Thymus (tissue), 11 donors: Measurements from ENCODE around the gene HABP2. TPM values are rescaled to one million over a fixed set of nuclear protein-coding genes. Genes with fewer than 3 reads are reported as not detected.

Experiments used
- DNase-seq, 9 donors: peaks; one replicate each; pipeline ENCODE4 v3.0.0-alpha.2; 2013; ENCODE audit warnings: low spot score in 9 of 9, low read depth in 6 of 9, missing footprints in 1 of 9
- H3K27ac ChIP-seq, 2 donors: one replicate each; pipeline ENCODE4 v1.5.1; 2013; ENCODE audit warnings: control low read depth in 1 of 2, low read depth in 1 of 2, low read length in 1 of 2, mild to moderate bottlenecking in 1 of 2, moderate library complexity in 1 of 2
- H3K27me3 ChIP-seq, 2 donors: one replicate each; pipeline ENCODE4 v1.5.1; 2013; ENCODE audit warnings: low read length in 1 of 2; ENCODE audit not compliant: control insufficient read depth in 2 of 2, insufficient read depth in 1 of 2
- H3K36me3 ChIP-seq, 2 donors: one replicate each; pipeline ENCODE4 v1.5.1; 2013; ENCODE audit warnings: low read length in 1 of 2, mild to moderate bottlenecking in 1 of 2, moderate library complexity in 1 of 2; ENCODE audit not compliant: control insufficient read depth in 2 of 2, insufficient read depth in 2 of 2
- H3K4me1 ChIP-seq, 2 donors: one replicate each; pipeline ENCODE4 v1.5.1; 2013; ENCODE audit warnings: low read length in 2 of 2; ENCODE audit not compliant: control insufficient read depth in 2 of 2, insufficient read depth in 2 of 2
- H3K4me3 ChIP-seq, 2 donors: one replicate each; pipeline ENCODE4 v1.5.1; 2013; ENCODE audit warnings: low read length in 2 of 2, control low read depth in 1 of 2, mild to moderate bottlenecking in 1 of 2
- H3K9me3 ChIP-seq, 2 donors: one replicate each; pipeline ENCODE4 v1.5.1; 2013; ENCODE audit warnings: low read length in 1 of 2, mild to moderate bottlenecking in 1 of 2; ENCODE audit not compliant: control insufficient read depth in 2 of 2, insufficient read depth in 1 of 2
- WGBS: extraction: QIAGEN DNeasy Blood & Tissue Kit; methylation state at CpG from one replicate; pipeline ENCODE4 v1.1.7; 2013; 5-methylcytosine and 5-hydroxymethylcytosine counted together
- polyA plus RNA-seq: library from polyadenylated mRNA; stranded (reverse); fragments of 200-250 nt; gene quantifications from one replicate; pipeline ENCODE4 v1.2.3, GENCODE V29; 2013
- total RNA-seq: library from RNA; stranded (reverse); fragments of 120-200 nt; gene quantifications from one replicate; pipeline ENCODE4 v1.2.4, GENCODE V29; 2013
- donor health status: healthy.

Gene HABP2
- total and polyA plus RNA-seq, 2 donors = 0.19 to 0.96 TPM

GRCh38 chr10:113517901-113518260, 35.0 kb upstream of the HABP2 start:
- Histone ChIP-seq H3K4me1 (no peaks in the 10 kb centered on the region), H3K36me3 (no peaks in the 10 kb centered on the region), H3K27me3 (no peaks in the 10 kb centered on the region), H3K27ac (no peak overlapping the region), H3K4me3 (no peak overlapping the region), H3K9me3 (peaks cover 0 to 2% of the 10 kb centered on the region in 2 donors)
- no peak for DNase-seq
- WGBS = 80% methylated on average over 5 of the region's 5 CpGs

GRCh38 chr10:113518415-113518814, 34.4 kb upstream of the HABP2 start:
- Histone ChIP-seq H3K9me3 (peaks cover 0 to 2% of the 10 kb centered on the region in 2 donors), H3K4me3 (no peak overlapping the region), H3K4me1 (no peaks in the 10 kb centered on the region), H3K36me3 (no peaks in the 10 kb centered on the region), H3K27ac (no peak overlapping the region), H3K27me3 (no peaks in the 10 kb centered on the region)
- DNase-seq = no peak
- 96% methylated on average over 3 of the region's 3 CpGs for WGBS

DNA sequence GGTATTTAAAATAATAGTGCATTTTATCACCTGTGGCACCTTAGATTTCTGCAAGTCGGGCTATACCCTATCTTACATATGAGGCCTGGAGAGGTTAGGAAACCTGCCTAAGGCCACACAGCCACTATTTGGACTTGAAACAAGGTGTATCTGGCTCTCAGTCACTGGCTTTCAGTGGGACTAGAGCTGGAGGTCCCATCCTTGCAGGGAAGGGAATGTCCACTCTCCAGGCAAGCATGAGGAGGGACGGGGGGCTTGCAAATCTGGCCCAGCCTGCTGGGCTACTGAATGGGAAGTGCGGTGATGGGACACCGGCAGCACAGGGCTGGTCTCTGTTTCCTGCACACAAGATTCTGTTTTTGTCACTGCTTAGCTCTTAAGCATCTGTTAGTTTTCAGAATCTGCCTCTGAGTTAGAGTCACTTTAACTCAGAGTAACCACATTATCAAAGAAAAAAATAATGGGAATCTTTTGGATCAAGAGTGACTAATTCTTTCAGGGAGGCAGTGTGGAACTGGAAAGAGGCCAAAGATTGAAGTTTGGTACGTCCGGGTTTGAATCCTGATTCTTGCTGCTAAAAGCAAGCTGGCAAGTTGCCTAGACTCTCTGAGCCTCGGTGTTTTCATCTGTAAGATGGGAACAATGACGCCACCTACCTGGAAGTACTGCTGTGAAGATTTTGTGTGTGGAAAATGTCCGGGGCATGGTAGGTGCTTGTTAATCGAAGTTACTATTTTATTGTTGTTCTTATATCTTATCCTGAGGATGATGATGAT, 33.8 kb upstream of the HABP2 start:
- H3K4me3 ChIP-seq = no peak overlapping the region
- no peaks in the 10 kb centered on the region for H3K27me3 ChIP-seq
- no peaks in the 10 kb centered on the region for H3K4me1 ChIP-seq
- no peak for DNase-seq
- peaks cover 0 to 2% of the 10 kb centered on the region in 2 donors for H3K9me3 ChIP-seq
- no peak overlapping the region for H3K27ac ChIP-seq
- WGBS = 91% methylated on average over 10 of the region's 10 CpGs
- H3K36me3 ChIP-seq = no peaks in the 10 kb centered on the region

DNA sequence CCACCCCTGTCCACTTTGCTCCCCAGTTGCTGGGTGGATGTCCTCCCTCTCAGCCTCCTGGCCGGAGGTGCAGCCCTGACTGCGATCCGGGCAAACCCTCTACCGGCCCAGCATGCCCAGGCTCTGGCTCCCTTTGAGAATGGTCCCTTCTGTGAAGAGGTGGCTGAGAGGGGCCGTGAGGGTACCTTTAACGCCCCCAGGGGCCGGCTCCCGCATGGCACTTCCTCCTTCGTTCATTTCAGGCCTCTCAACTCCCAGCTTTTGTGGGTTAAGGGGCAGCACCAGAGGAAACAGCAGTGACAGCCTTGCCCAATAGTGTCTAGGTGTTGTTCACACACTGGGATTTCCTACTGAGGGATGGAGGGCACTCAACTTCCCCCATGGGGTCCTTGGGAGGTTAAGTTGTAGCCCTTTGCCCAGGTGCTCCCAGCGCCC, 33.2 kb upstream of the HABP2 start:
- H3K4me1 ChIP-seq = no peaks in the 10 kb centered on the region
- H3K27ac ChIP-seq = no peak overlapping the region
- no peak overlapping the region for H3K4me3 ChIP-seq
- no peak for DNase-seq
- no peaks in the 10 kb centered on the region for H3K36me3 ChIP-seq
- WGBS = 60% methylated on average over 10 of the region's 10 CpGs
- H3K9me3 ChIP-seq = peaks cover 0 to 2% of the 10 kb centered on the region in 2 donors
- no peaks in the 10 kb centered on the region for H3K27me3 ChIP-seq

DNA sequence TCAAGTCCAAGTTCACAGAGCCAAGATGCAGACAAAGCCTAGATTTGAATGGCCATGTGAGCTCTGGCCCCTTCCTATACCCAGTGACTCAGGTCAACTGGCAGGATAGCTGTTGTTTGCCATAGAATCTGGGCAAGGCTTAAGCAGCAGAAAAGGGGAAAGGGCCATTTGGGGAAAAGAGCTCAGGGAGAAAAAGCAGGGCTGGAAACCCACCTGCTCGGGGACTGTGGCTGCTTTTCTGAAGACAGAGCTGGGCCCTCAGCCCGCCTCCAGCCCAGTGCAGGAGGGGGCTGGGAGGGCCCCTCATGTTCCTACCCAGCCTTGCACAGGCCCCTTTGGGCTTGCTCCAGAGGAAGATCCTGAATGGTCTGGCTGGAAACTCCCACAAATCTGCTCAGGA, 32.6 kb upstream of the HABP2 start:
- Histone ChIP-seq H3K27ac (peak overlapping the region in 1 of 2 donors; percentile 18), H3K4me3 (no peak overlapping the region), H3K27me3 (no peaks in the 10 kb centered on the region), H3K36me3 (no peaks in the 10 kb centered on the region), H3K4me1 (no peaks in the 10 kb centered on the region), H3K9me3 (peaks cover 0 to 2% of the 10 kb centered on the region in 2 donors)
- 97% methylated on average over 2 of the region's 2 CpGs for WGBS
- no peak for DNase-seq

DNA sequence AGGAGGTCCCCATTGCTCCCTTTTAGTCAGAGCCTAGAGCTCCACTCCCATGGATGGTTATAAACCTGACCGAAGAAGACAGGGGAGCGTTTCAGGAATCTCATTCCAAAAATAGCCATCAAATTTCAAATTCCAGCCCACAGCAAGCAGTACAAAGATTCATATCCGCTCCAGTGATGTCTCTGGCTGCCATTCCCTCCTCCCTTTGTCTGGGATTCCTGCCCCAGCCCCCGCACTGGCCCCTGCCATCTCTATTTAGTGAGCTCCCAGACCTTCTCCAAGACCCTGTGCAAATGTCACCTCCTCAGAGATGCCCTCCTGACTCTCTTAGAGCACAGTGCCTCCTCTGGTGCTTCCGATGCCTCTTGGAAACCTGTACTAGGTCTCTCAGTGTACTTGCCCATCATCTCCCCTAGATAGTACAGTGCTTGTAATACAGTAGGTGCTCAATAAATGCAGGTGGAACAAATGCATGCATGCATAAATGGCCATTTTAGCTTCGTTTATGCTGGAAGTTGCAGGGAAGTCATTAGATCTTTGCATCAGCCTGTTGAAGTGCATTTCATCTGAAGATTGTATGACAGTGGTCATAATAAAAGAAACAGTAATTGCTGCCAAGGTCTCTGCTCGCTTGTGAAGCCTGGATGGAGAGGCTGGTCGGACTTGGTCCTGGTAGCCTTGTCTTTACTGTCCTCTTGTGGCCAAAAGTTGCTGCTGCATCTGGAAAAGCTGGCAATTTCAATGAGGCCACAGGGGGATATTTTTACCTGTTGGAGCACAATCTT, 32.0 kb upstream of the HABP2 start:
- H3K4me3 ChIP-seq = no peak overlapping the region
- H3K36me3 ChIP-seq = no peaks in the 10 kb centered on the region
- DNase-seq = peak in 8 of 9 donors; percentile 18 to 61 (median 26)
- peaks cover 0 to 2% of the 10 kb centered on the region in 2 donors for H3K9me3 ChIP-seq
- 70% methylated on average over 8 of the region's 8 CpGs for WGBS
- H3K4me1 ChIP-seq = no peaks in the 10 kb centered on the region
- no peaks in the 10 kb centered on the region for H3K27me3 ChIP-seq
- H3K27ac ChIP-seq = peak overlapping the region in 1 of 2 donors; percentile 18

DNA sequence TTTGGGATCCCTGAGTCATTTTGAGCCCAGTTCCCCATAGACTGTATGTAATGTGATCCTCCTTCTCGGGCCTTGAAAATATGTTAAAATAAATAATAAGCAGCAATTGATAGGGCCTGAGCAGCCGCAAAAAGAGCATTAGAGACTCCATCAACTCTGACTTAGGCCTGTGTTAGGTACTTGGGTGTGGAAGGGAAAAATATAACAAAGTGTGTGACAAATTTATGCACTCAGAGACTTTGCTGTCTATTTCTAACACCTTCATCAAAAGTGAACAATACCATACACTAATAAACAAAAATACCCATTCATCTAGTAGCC, 31.4 kb upstream of the HABP2 start:
- 62% methylated on average over 2 of the region's 2 CpGs for WGBS
- no peak for DNase-seq
- no peaks in the 10 kb centered on the region for H3K4me1 ChIP-seq
- no peaks in the 10 kb centered on the region for H3K27me3 ChIP-seq
- no peak overlapping the region for H3K27ac ChIP-seq
- H3K36me3 ChIP-seq = no peaks in the 10 kb centered on the region
- H3K4me3 ChIP-seq = no peak overlapping the region
- peaks cover 0 to 2% of the 10 kb centered on the region in 2 donors for H3K9me3 ChIP-seq

DNA sequence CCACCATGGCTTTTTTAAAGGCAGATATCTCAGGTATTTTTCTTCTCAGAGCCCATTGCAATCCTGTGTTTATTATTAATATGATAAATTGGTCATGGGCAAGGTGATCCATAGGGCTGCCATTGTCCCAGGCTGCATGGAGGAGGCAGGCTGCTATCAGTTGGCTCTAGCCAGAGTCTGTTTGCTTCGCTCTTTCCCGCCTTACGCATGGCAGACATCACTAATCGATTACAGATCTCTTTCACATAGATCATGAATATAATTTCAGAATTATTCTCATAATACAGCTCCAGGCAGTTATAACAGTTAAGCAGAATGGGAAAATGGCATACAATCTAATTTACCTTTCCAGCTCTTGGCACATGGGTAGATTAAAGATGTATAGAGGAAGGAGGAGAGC, 30.4 kb upstream of the HABP2 start:
- Histone ChIP-seq H3K4me1 (no peaks in the 10 kb centered on the region), H3K36me3 (no peaks in the 10 kb centered on the region), H3K27ac (no peak overlapping the region), H3K4me3 (no peak overlapping the region), H3K9me3 (peaks cover 0 to 2% of the 10 kb centered on the region in 2 donors), H3K27me3 (no peaks in the 10 kb centered on the region)
- DNase-seq = no peak
- WGBS = 97% methylated on average over 4 of the region's 4 CpGs

DNA sequence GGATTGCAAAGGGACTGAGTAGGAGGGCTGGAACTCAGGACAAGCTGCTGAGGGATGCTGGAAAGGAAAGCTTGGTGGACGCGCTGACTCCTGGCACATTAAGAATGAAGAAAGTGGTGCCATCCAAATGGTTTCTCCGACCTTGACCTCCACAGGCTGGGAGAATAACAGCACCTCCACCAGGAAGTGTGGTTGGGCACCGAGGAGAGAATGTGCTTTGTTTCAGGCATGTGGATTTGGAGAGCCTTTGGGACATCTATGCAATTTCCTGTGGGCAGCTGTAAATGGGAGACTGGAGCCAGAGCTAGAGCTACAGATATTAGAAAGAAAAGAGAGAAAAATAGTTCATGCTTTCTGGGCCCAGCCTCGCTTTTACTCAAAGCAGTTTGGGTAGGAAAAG, 29.8 kb upstream of the HABP2 start:
- no peak for DNase-seq
- no peaks in the 10 kb centered on the region for H3K4me1 ChIP-seq
- H3K4me3 ChIP-seq = no peak overlapping the region
- no peaks in the 10 kb centered on the region for H3K27me3 ChIP-seq
- no peaks in the 10 kb centered on the region for H3K36me3 ChIP-seq
- peaks cover 0 to 2% of the 10 kb centered on the region in 2 donors for H3K9me3 ChIP-seq
- 93% methylated on average over 5 of the region's 5 CpGs for WGBS
- no peak overlapping the region for H3K27ac ChIP-seq
